Activated CD8-positive, alpha-beta T cell treated with anti-CD3 and anti-CD28 coated beads for 36 hours (primary cell): ENCODE data around the gene CDK8. TPM values are rescaled to one million over a fixed set of nuclear protein-coding genes. Genes with fewer than 3 reads are reported as not detected.
"Not testable (repeated sequence)": the region's sequence is repeated elsewhere in the genome, so short reads cannot be mapped to it uniquely, and the experiment has no call there.

Source experiments
- ATAC-seq: fragments of 200-7000 bp; cut with Tn5 transposase; one replicate; pipeline ENCODE4 v1.10.0; 2021; ENCODE audit warnings: mild to moderate bottlenecking, moderate library complexity
- CTCF ChIA-PET: fragments of 350-600 bp; sonication (Branson Sonifier 250); formaldehyde crosslinking; loops from one replicate; lab custom pipeline; 2021; ENCODE audit warnings: antibody characterized with exemption; lab: Charles Lee
- POLR2A ChIA-PET: fragments of 350-600 bp; sonication (Branson Sonifier 250); formaldehyde crosslinking; loops from one replicate; lab custom pipeline; 2021; ENCODE audit warnings: antibody characterized with exemption; lab: Charles Lee
- DNase-seq: peaks from one replicate; pipeline ENCODE4 v3.0.0-alpha.2; 2020
- H3K27ac Mint-ChIP-seq: one replicate; pipeline ENCODE4 v1.8.0; 2021; ENCODE audit warnings: mild to moderate bottlenecking, mixed read lengths
- H3K27me3 Mint-ChIP-seq: one replicate; pipeline ENCODE4 v1.8.0; 2021; ENCODE audit warnings: mixed read lengths
- H3K36me3 Mint-ChIP-seq: one replicate; pipeline ENCODE4 v1.8.0; 2021; ENCODE audit warnings: low read depth, mixed read lengths
- H3K4me1 Mint-ChIP-seq: one replicate; pipeline ENCODE4 v1.8.0; 2021; ENCODE audit warnings: low read depth, mixed read lengths
- H3K4me3 Mint-ChIP-seq: one replicate; pipeline ENCODE4 v1.8.0; 2021; ENCODE audit warnings: mild to moderate bottlenecking, moderate library complexity, mixed read lengths
- H3K9me3 Mint-ChIP-seq: one replicate; pipeline ENCODE4 v1.8.0; 2021; ENCODE audit warnings: mixed read lengths
- CTCF ChIP-seq: fragments of 200-600 bp; IDR thresholded peaks from one replicate; pipeline ENCODE4 v1.8.0; 2022; ENCODE audit warnings: antibody characterized with exemption, mild to moderate bottlenecking
- intact Hi-C: fragments of 100-400 bp; cut with micrococcal nuclease; formaldehyde crosslinking; loops from one replicate; pipeline ENCODE4 v1.10.0; 2022
- total RNA-seq, 2 experiments: library from RNA; stranded (reverse); gene quantifications; one replicate each; pipeline ENCODE4 v1.2.3, GENCODE V29; 2021

The CDK8 gene
- total RNA-seq, 2 experiments from 2014 or later = 19.7 to 20.0 TPM

DNA sequence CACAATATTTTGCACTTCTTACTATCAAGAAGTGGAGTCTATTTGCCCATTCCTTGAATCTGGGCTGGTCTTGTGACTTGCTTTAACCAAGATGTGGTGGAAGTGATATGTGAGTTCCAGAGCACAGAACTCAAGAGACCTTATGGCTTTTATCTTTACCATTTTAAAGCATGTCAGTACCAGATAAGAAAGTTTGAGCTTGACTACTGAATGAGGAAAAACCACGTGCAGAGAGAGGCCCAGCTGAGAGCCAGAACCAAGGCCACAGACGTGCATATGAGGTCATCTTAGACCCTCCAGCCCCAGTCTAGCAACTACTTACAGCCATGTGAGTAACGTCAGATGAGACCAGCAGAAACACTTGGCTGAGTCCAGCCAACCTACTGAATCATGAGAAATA is 6.3 kb upstream of the CDK8 start:
- Mint-ChIP-seq H3K27me3 (no peaks in the 10 kb centered on the region), H3K4me1 (no peaks in the 10 kb centered on the region), H3K9me3 (no peaks in the 10 kb centered on the region), H3K36me3 (no peaks in the 10 kb centered on the region), H3K27ac (no peak overlapping the region), H3K4me3 (no peak overlapping the region)
- no peak for DNase-seq
- ChIA-PET CTCF (interaction anchor here (1.3 kb wide), 1 partner anchor 63 kb away, joined by 3 read pairs; no protein-coding TSS in a partner anchor), POLR2A (no interaction called here)
- no peak for ATAC-seq
- TF ChIP-seq CTCF = no peak
- intact Hi-C loops = no loop called here

DNA sequence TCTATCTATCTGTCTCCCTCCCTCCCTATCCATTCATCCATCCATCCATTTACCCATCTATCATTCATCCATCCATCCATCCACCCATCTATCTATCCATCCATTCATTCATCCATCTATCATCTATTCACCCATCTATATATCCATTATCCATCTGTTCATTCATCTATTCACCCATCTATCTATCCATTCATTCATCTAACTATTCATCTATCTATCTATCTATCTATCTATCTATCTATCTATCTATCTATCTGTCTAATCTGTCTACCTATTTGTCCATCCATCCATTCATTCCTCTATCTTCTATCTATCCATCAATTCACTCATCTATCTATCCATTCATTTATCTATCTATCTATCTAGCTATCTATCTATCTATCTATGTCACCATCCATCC is 4.4 kb upstream of the CDK8 start:
- Mint-ChIP-seq H3K9me3 (no peaks in the 10 kb centered on the region), H3K4me3 (no peak overlapping the region), H3K36me3 (no peaks in the 10 kb centered on the region), H3K27me3 (no peaks in the 10 kb centered on the region), H3K4me1 (peaks cover 4% of the 10 kb centered on the region), H3K27ac (no peak overlapping the region)
- no peak for TF ChIP-seq CTCF
- ChIA-PET POLR2A (no interaction called here), CTCF (no interaction called here)
- intact Hi-C loops = no loop called here
- ATAC-seq (no peak), DNase-seq (no peak)

DNA sequence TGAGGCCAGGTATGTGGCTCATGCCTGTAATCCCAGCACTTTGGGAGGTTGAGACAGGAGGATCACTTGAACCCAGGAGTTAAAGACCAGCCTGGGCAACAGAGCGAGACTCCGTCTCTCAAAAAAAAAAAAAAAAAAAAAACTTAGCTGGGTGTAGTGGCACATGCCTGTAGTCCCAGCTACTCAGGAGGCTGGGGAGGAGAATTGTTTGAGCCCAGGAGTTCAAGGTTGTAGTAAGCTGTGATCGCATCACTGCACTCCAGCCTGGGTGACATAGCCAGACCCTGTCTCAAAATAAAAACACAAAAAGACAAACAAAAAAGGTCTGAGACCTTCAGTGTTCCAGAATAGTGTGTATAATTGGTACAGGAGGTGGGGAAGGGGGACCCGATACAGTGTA is 1.9 kb upstream of the CDK8 start:
- H3K27me3 Mint-ChIP-seq, H3K4me3 Mint-ChIP-seq, H3K36me3 Mint-ChIP-seq, DNase-seq, H3K9me3 Mint-ChIP-seq, intact Hi-C loops, ATAC-seq, H3K27ac Mint-ChIP-seq, CTCF ChIA-PET: not testable (repeated sequence)
- POLR2A ChIA-PET = interaction anchor here (1.0 kb wide), 1 partner anchor 66 kb away, joined by 4 read pairs; no protein-coding TSS in a partner anchor
- peaks cover 18% of the 10 kb centered on the region for H3K4me1 Mint-ChIP-seq

- ATAC-seq = no peak
- no peak for TF ChIP-seq CTCF
- ChIA-PET POLR2A (interaction anchor here (0.8 to 1.0 kb wide), 4 partner anchors 27 to 68 kb away, joined by 3 read pairs; partner anchors contain the start of gene RNF6), CTCF (interaction anchor here (1.1 to 1.3 kb wide), 2 partner anchors 67 to 445 kb away, joined by 3 to 4 read pairs; no protein-coding TSS in a partner anchor)
- no peak for DNase-seq
- peak overlapping the region; percentile 83 for H3K4me3 Mint-ChIP-seq
- no peaks in the 10 kb centered on the region for H3K9me3 Mint-ChIP-seq
- no peaks in the 10 kb centered on the region for H3K36me3 Mint-ChIP-seq
- peak overlapping the region; percentile 88 for H3K27ac Mint-ChIP-seq
- peaks cover 28% of the 10 kb centered on the region for H3K4me1 Mint-ChIP-seq
- no peaks in the 10 kb centered on the region for H3K27me3 Mint-ChIP-seq
- intact Hi-C loops = no loop called here
Measured at GRCh38 chr13:26253262-26253786, 605 bp upstream of the CDK8 start.

- intact Hi-C loops = no loop called here
- DNase-seq (peak; percentile 66), ATAC-seq (peak; percentile 21)
- ChIA-PET CTCF (interaction anchor here (0.6 to 1.6 kb wide), 3 partner anchors 32 to 69 kb away, joined by 4 to 9 read pairs (median 5); partner anchors contain the start of gene RNF6), POLR2A (interaction anchor here (1.0 to 1.8 kb wide), 4 partner anchors 12 to 34 kb away, joined by 3 to 8 read pairs (median 4); partner anchors contain the start of gene RNF6)
- Mint-ChIP-seq H3K4me3 (peak overlapping the region; percentile 83), H3K36me3 (no peaks in the 10 kb centered on the region), H3K27me3 (no peaks in the 10 kb centered on the region), H3K27ac (peak overlapping the region; percentile 82), H3K9me3 (no peaks in the 10 kb centered on the region), H3K4me1 (peaks cover 29% of the 10 kb centered on the region)
- no peak for TF ChIP-seq CTCF
Measured at GRCh38 chr13:26254583-26255111, 718 bp downstream of the CDK8 start.
